Measurements from ENCODE around the gene TTC23L. TPM values are rescaled to one million over a fixed set of nuclear protein-coding genes. Genes with fewer than 3 reads are reported as not detected.

Gene TTC23L
- polyA plus RNA-seq, 1 experiment = not detected

- ChIA-PET POLR2A (no interaction called here), CTCF (interaction anchor here (1.2 kb wide), 1 partner anchor 9 kb away, joined by 4 read pairs; no protein-coding TSS in a partner anchor)
- DNase-seq (ENCODE audit: low read depth) = no peak
- Histone ChIP-seq H3K36me3 (ENCODE audit: control insufficient read depth, insufficient read depth, low read length) (peaks cover 5% of the 10 kb centered on the region; the same call in 1 of the 2 replicates), H3K4me3 (ENCODE audit: low read depth, low read length) (peak overlapping the region; percentile 96), H3K27me3 (ENCODE audit: control insufficient read depth, insufficient read depth, low read length) (no peaks in the 10 kb centered on the region)
- TF ChIP-seq, protein P1, sequence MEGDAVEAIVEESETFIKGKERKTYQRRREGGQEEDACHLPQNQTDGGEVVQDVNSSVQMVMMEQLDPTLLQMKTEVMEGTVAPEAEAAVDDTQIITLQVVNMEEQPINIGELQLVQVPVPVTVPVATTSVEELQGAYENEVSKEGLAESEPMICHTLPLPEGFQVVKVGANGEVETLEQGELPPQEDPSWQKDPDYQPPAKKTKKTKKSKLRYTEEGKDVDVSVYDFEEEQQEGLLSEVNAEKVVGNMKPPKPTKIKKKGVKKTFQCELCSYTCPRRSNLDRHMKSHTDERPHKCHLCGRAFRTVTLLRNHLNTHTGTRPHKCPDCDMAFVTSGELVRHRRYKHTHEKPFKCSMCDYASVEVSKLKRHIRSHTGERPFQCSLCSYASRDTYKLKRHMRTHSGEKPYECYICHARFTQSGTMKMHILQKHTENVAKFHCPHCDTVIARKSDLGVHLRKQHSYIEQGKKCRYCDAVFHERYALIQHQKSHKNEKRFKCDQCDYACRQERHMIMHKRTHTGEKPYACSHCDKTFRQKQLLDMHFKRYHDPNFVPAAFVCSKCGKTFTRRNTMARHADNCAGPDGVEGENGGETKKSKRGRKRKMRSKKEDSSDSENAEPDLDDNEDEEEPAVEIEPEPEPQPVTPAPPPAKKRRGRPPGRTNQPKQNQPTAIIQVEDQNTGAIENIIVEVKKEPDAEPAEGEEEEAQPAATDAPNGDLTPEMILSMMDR (IDR thresholded peaks at IDR 0.05; ENCODE audit: insufficient read depth, low read depth, low read length) = no peak
Observed at GRCh38 chr5:34930870-34931269, 91.9 kb downstream of the TTC23L start.

GRCh38 chr5:34932947-34933346 is 94.0 kb downstream of the TTC23L start:
- ChIA-PET CTCF (no interaction called here), POLR2A (interaction anchor here (0.5 kb wide), 1 partner anchor 139 kb away, joined by 11 read pairs; no protein-coding TSS in a partner anchor)

GRCh38 chr5:34941936-34942335 is 103.0 kb downstream of the TTC23L start:
- CTCF ChIA-PET = no interaction called here
- TF ChIP-seq, protein P1 (IDR thresholded peaks at IDR 0.05; ENCODE audit: insufficient read depth, low read depth, low read length) = no peak
- POLR2A ChIA-PET = no interaction called here
- no peak for DNase-seq (ENCODE audit: low read depth)
- H3K27me3 ChIP-seq (ENCODE audit: control insufficient read depth, insufficient read depth, low read length) = no peaks in the 10 kb centered on the region
- H3K4me3 ChIP-seq (ENCODE audit: low read depth, low read length) = no peak overlapping the region
- peaks cover 16% of the 10 kb centered on the region for H3K36me3 ChIP-seq (ENCODE audit: control insufficient read depth, insufficient read depth, low read length)

More at GRCh38 chr5:34932947-34933346, 94.0 kb downstream of the TTC23L start:
- DNase-seq (ENCODE audit: low read depth) = no peak
- Histone ChIP-seq H3K27me3 (ENCODE audit: control insufficient read depth, insufficient read depth, low read length) (no peaks in the 10 kb centered on the region), H3K4me3 (ENCODE audit: low read depth, low read length) (no peak overlapping the region), H3K36me3 (ENCODE audit: control insufficient read depth, insufficient read depth, low read length) (peaks cover 12% of the 10 kb centered on the region)
- TF ChIP-seq, protein P1 (IDR thresholded peaks at IDR 0.05; ENCODE audit: insufficient read depth, low read depth, low read length) = no peak

GRCh38 chr5:34944044-34944443 is 105.1 kb downstream of the TTC23L start:
- TF ChIP-seq, protein P1 (IDR thresholded peaks at IDR 0.05; ENCODE audit: insufficient read depth, low read depth, low read length) = no peak
- POLR2A ChIA-PET = no interaction called here
- DNase-seq (ENCODE audit: low read depth) = no peak
- Histone ChIP-seq H3K4me3 (ENCODE audit: low read depth, low read length) (no peak overlapping the region), H3K27me3 (ENCODE audit: control insufficient read depth, insufficient read depth, low read length) (no peaks in the 10 kb centered on the region), H3K36me3 (ENCODE audit: control insufficient read depth, insufficient read depth, low read length) (peaks cover 11% of the 10 kb centered on the region)
- CTCF ChIA-PET = interaction anchor here (0.8 to 1.7 kb wide), 5 partner anchors 9 to 14 kb away, joined by 3 to 5 read pairs (median 4); partner anchors contain the start of gene DNAJC21

GRCh38 chr5:34944460-34945047 is 105.6 kb downstream of the TTC23L start:
- POLR2A ChIA-PET = interaction anchor here (0.6 kb wide), 1 partner anchor 596 kb away, joined by 4 read pairs; no protein-coding TSS in a partner anchor
- CTCF ChIA-PET = interaction anchor here (1.0 to 1.3 kb wide), 3 partner anchors 13 to 59 kb away, joined by 3 to 5 read pairs (median 4); no protein-coding TSS in a partner anchor
- Histone ChIP-seq H3K36me3 (ENCODE audit: control insufficient read depth, insufficient read depth, low read length) (peaks cover 12% of the 10 kb centered on the region), H3K4me3 (ENCODE audit: low read depth, low read length) (no peak overlapping the region), H3K27me3 (ENCODE audit: control insufficient read depth, insufficient read depth, low read length) (no peaks in the 10 kb centered on the region)
- no peak for DNase-seq (ENCODE audit: low read depth)
- TF ChIP-seq, protein P1 (IDR thresholded peaks at IDR 0.05; ENCODE audit: insufficient read depth, low read depth, low read length) = no peak

Other genes starting within 250 kb of the TTC23L start
- gene RAI14, start 182.8 kb upstream of the TTC23L start, polyA plus RNA-seq (2011; rRNA removed) = 116 and 183 TPM in 2 replicates
- 57.2 and 65.3 TPM in 2 replicates for gene RAD1, start 76.3 kb downstream of the TTC23L start, polyA plus RNA-seq (2011; rRNA removed)
- 11.4 and 32.5 TPM in 2 replicates for gene BRIX1, start 76.5 kb downstream of the TTC23L start, polyA plus RNA-seq (2011; rRNA removed)
- gene DNAJC21, start 90.4 kb downstream of the TTC23L start, polyA plus RNA-seq (2011; rRNA removed) = 7.5 and 19.6 TPM in 2 replicates
- not detected in 2 replicates for gene AGXT2, start 208.8 kb downstream of the TTC23L start, polyA plus RNA-seq (2011; rRNA removed)